Measurements from ENCODE around the gene PLRG1. TPM values are rescaled to one million over a fixed set of nuclear protein-coding genes. Genes with fewer than 3 reads are reported as not detected.
A peak's percentile ranks its signal among the peaks of the same experiment; 100 is the strongest.

PLRG1 gene
- total and polyA plus RNA-seq, 2 of the 8 experiments (the other 6 are each of a cell fraction or from before 2014, with no cell fraction given), result 63.5 to 108 TPM

DNA sequence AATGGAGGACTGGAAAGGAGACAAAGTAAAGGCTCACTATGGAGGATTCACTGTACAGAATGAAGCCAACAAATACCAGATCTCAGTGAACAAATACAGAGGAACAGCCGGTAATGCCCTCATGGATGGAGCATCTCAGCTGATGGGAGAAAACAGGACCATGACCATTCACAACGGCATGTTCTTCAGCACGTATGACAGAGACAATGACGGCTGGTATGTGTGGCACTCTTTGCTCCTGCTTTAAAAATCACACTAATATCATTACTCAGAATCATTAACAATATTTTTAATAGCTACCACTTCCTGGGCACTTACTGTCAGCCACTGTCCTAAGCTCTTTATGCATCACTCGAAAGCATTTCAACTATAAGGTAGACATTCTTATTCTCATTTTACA, 19.4 kb upstream of the PLRG1 start:
- no peak overlapping the region for H3K56ac ChIP-seq (replicated peaks; ENCODE audit: insufficient read length, low read depth, low read length)
- H3K4me3 ChIP-seq (ENCODE audit: extremely low read depth in 1 of 4, insufficient read depth in 2 of 4, low read depth in 3 of 4, low read length in 4 of 4), result no peak overlapping the region
- no peak overlapping the region for H3K14ac ChIP-seq (ENCODE audit: insufficient read length)
- H3K79me2 ChIP-seq (ENCODE audit: control insufficient read depth in 1 of 2, insufficient read depth in 2 of 2, low read length in 2 of 2), result no peaks in the 10 kb centered on the region
- no peaks in the 10 kb centered on the region for H3K4me1 ChIP-seq (replicated peaks in 1 of 4; ENCODE audit: control insufficient read depth in 3 of 4, insufficient read depth in 4 of 4, low read length in 3 of 4)
- H2BK120ac ChIP-seq (replicated peaks; ENCODE audit: low read depth, low read length), result peak overlapping the region; percentile 47
- no peak overlapping the region for H2BK5ac ChIP-seq (ENCODE audit: low read depth, low read length)
- no peak overlapping the region for H3K9ac ChIP-seq (replicated peaks in 1 of 4; ENCODE audit: extremely low read depth in 1 of 4, low read depth in 3 of 4, low read length in 3 of 4)
- H2BK12ac ChIP-seq (ENCODE audit: low read depth, low read length), result no peak overlapping the region
- FAIRE-seq (no peak), DNase-seq (ENCODE audit: low read depth in 1 of 2, low spot score in 2 of 2) (no peak)
- H3K27ac ChIP-seq (ENCODE audit: low read depth, low read length), result no peak overlapping the region
- H2AK5ac ChIP-seq (ENCODE audit: low read depth, low read length), result no peak overlapping the region
- no peaks in the 10 kb centered on the region for H3K36me3 ChIP-seq (ENCODE audit: control insufficient read depth in 2 of 4, insufficient read depth in 4 of 4, low read length in 3 of 4)
- H4K8ac ChIP-seq (ENCODE audit: extremely low read depth, insufficient read depth, low read length), result no peak overlapping the region
- no peak overlapping the region for H3K18ac ChIP-seq (ENCODE audit: extremely low read depth, low read length)
- no peak for TF ChIP-seq RXRA (IDR thresholded peaks at IDR 0.05; ENCODE audit: insufficient read depth, low read depth, low read length)
- TF ChIP-seq EGR1 (IDR thresholded peaks at IDR 0.05; ENCODE audit: borderline replicate concordance, low read depth, low read length), result no peak
- TF ChIP-seq, protein P1, sequence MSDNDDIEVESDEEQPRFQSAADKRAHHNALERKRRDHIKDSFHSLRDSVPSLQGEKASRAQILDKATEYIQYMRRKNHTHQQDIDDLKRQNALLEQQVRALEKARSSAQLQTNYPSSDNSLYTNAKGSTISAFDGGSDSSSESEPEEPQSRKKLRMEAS (IDR thresholded peaks at IDR 0.05), result no peak
- no peak for TF ChIP-seq SRF (IDR thresholded peaks at IDR 0.05; ENCODE audit: low read depth, low read length)
- no peak for TF ChIP-seq SP4 (IDR thresholded peaks at IDR 0.05; ENCODE audit: low read length)
- no peak for TF ChIP-seq CHD1 (IDR thresholded peaks at IDR 0.05; ENCODE audit: low read depth, low read length)
- no peak for TF ChIP-seq BACH1 (IDR thresholded peaks at IDR 0.05; ENCODE audit: low read length)
- no peak for TF ChIP-seq TEAD4 (IDR thresholded peaks at IDR 0.05; ENCODE audit: low read depth, low read length)
- TF ChIP-seq POLR2AphosphoS5 (IDR thresholded peaks at IDR 0.05; ENCODE audit: low read depth, low read length), result no peak
- no peak for TF ChIP-seq TBP (IDR thresholded peaks at IDR 0.05; ENCODE audit: low read depth, low read length)
- TF ChIP-seq POLR2A (IDR thresholded peaks at IDR 0.05; ENCODE audit: control extremely low read depth in 1 of 2, low read depth in 2 of 2, low read length in 2 of 2), result no peak
- TF ChIP-seq YY1 (IDR thresholded peaks at IDR 0.05; ENCODE audit: low read depth, low read length), result no peak
- TF ChIP-seq BCL11A (IDR thresholded peaks at IDR 0.05; ENCODE audit: low read depth in 2 of 2, low read length in 2 of 2), result no peak
- no peak for TF ChIP-seq TCF12 (IDR thresholded peaks at IDR 0.05; ENCODE audit: low read depth, low read length)
- no peak for TF ChIP-seq SIRT6 (IDR thresholded peaks at IDR 0.05; ENCODE audit: low read length)
- no peaks in the 10 kb centered on the region for H3K23me2 ChIP-seq (ENCODE audit: low read depth, low read length)
- H3K9me3 ChIP-seq (ENCODE audit: insufficient read depth in 2 of 2, low read depth in 1 of 2, low read length in 1 of 2), result no peaks in the 10 kb centered on the region
- no peak overlapping the region for H3K23ac ChIP-seq (ENCODE audit: insufficient read length)
- H2BK20ac ChIP-seq (ENCODE audit: low read length), result no peak overlapping the region
- H3K4ac ChIP-seq (replicated peaks; ENCODE audit: insufficient read length, low read depth, low read length), result no peak overlapping the region
- no peak overlapping the region for H2AFZ ChIP-seq (ENCODE audit: low read length)
- H3K27me3 ChIP-seq (replicated peaks in 1 of 4; ENCODE audit: control insufficient read depth in 3 of 4, extremely low read depth in 1 of 4, insufficient read depth in 3 of 4, low read length in 3 of 4), result no peaks in the 10 kb centered on the region
- no peak overlapping the region for H4K91ac ChIP-seq (replicated peaks; ENCODE audit: insufficient read length, low read length)
- H3K79me1 ChIP-seq (ENCODE audit: low read depth, low read length), result no peaks in the 10 kb centered on the region
- no peak overlapping the region for H2BK15ac ChIP-seq (ENCODE audit: low read length)
- ChIA-PET POLR2A (ENCODE audit: partially characterized antibody) (no interaction called here), CTCF (ENCODE audit: partially characterized antibody) (interaction anchor here (0.6 to 6.7 kb wide), 9 partner anchors 11 to 1419 kb away, joined by 3 to 47 read pairs (median 4); no protein-coding TSS in a partner anchor)
- H4K20me1 ChIP-seq (replicated peaks in 1 of 2; ENCODE audit: control insufficient read depth in 1 of 2, insufficient read depth in 2 of 2, low read length in 2 of 2), result no peaks in the 10 kb centered on the region
- no peak overlapping the region for H4K5ac ChIP-seq (ENCODE audit: insufficient read length, low read depth, low read length)
- H3K4me2 ChIP-seq (ENCODE audit: insufficient read depth in 1 of 2, low read depth in 2 of 2, low read length in 2 of 2), result no peak overlapping the region
- 91% methylated on average over 5 of the region's 5 CpGs; no CpG with 5 or more reads in 1 of the 2 experiments for WGBS, 2 experiments (ENCODE audit: extremely low coverage in 1 of 2, insufficient coverage in 1 of 2, insufficient read length in 1 of 2, insufficient replicate concordance in 2 of 2, low coverage in 1 of 2, low lambda C conversion rate in 2 of 2, missing lambda C conversion rate in 1 of 2)

Measured in H1 (cell line).